ENCODE measurements around the gene MYH11.

The MYH11 gene

DNA sequence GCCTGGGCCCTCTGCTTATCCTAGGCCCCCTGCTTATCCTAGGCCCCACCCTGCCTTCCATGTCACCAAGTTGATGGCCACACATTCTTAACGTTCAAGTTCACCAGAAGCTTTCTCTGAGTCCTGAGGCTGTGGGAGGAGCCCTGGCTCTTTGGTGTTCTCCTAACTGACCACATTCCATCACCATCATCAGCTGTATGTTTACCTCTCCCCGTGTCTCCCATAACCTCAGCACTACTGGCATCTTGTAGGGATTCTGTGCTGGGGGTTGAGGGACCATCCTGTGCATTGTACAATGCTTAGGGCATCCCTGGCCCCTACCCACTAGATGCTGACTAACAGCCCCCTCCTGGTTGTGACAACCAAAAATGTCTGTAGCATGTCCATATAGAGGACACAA, 107.5 kb downstream of the MYH11 start:
- no peak for TF ChIP-seq CTCF (IDR thresholded peaks at IDR 0.05; ENCODE audit: extremely low read depth, insufficient read depth, missing control alignments)
- in situ Hi-C loops (cut with MboI; ENCODE audit: low pct_unique_long_range_greater_than_20kb, low sequenced_read_pairs, unreplicated experiment) = no loop called here
- DNase-seq (ENCODE audit: low spot score) = no peak

DNA sequence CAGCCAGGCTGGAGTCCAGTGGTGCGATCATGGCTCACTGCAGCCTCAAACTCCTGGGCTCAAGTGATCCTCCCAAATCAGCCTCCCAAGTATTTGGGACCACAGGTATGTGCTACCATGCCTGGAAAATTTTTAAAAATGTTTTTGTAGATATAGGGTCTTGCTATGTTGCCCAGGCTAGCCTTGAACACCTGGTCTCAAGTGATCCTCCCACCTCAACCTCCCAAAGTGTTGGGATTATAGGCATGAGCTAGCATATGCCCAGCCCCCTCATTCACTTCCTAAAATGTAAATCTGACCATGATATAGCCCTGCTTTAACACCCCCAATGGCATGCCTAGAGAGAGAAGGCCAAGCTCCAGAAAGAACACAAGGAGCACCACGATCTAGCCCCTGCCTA, 108.2 kb downstream of the MYH11 start:
- no peak for DNase-seq (ENCODE audit: low spot score)
- TF ChIP-seq CTCF (IDR thresholded peaks at IDR 0.05; ENCODE audit: extremely low read depth, insufficient read depth, missing control alignments) = no peak
- in situ Hi-C loops (cut with MboI; ENCODE audit: low pct_unique_long_range_greater_than_20kb, low sequenced_read_pairs, unreplicated experiment) = no loop called here

DNA sequence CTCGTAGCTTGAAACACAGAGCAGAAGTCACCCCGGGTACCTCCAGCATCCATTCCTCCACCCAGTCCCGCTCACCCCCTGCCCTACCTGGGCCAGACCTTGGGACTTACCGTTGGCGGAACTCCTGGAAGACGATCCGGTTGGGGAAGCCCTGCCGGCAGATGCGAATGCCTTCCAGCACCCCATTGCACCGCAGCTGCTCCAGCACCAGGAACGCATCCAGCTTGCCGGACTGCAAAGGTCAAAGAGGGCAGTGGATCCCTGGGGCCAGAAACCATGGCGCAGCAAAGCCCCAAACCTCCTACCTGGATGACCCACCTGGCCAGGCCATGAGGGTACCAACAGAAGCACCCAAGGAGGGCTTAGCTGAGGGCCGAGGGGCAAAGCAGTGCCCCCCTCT, 108.9 kb downstream of the MYH11 start:
- no peak for DNase-seq (ENCODE audit: low spot score)
- no peak for TF ChIP-seq CTCF (IDR thresholded peaks at IDR 0.05; ENCODE audit: extremely low read depth, insufficient read depth, missing control alignments)
- in situ Hi-C loops (cut with MboI; ENCODE audit: low pct_unique_long_range_greater_than_20kb, low sequenced_read_pairs, unreplicated experiment) = no loop called here

DNA sequence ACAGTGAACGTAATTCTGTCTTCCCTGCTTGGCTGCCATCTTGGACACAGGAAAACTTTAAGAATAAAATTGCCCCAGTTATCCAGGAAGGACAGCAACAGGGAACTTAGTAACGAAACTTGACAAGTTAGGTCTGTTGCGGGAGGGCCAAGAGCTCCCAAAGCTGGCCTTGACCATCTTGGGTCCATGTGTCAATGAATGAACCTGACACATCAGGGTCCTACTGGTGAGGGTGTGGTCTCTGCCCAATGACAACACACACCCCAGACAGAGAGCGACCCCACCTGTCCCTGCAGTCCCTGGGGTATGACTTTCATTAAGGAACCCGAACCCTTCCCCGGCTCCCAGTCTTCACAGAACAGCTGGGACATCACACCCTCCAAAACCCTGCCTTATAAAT, 110.5 kb downstream of the MYH11 start:
- no peak for TF ChIP-seq CTCF (IDR thresholded peaks at IDR 0.05; ENCODE audit: extremely low read depth, insufficient read depth, missing control alignments)

GRCh38 chr16:15743657-15744056, 113.2 kb downstream of the MYH11 start:
- in situ Hi-C loops (cut with MboI; ENCODE audit: low pct_unique_long_range_greater_than_20kb, low sequenced_read_pairs, unreplicated experiment) = no loop called here
- DNase-seq (ENCODE audit: low spot score) = no peak
- TF ChIP-seq CTCF (IDR thresholded peaks at IDR 0.05; ENCODE audit: extremely low read depth, insufficient read depth, missing control alignments) = no peak

More for the DNA sequence above, 110.5 kb downstream of the MYH11 start:
- in situ Hi-C loops (cut with MboI; ENCODE audit: low pct_unique_long_range_greater_than_20kb, low sequenced_read_pairs, unreplicated experiment) = no loop called here
- DNase-seq (ENCODE audit: low spot score) = no peak

- no peak for TF ChIP-seq CTCF (IDR thresholded peaks at IDR 0.05; ENCODE audit: extremely low read depth, insufficient read depth, missing control alignments)
- DNase-seq (ENCODE audit: low spot score) = no peak
- in situ Hi-C loops (cut with MboI; ENCODE audit: low pct_unique_long_range_greater_than_20kb, low sequenced_read_pairs, unreplicated experiment) = no loop called here
Observed at GRCh38 chr16:15742716-15743115, 114.1 kb downstream of the MYH11 start.
